ENCODE results near the gene CYB5R2. TPM values are rescaled to one million over a fixed set of nuclear protein-coding genes. Genes with fewer than 3 reads are reported as not detected.
A peak's percentile ranks its signal among the peaks of the same experiment; 100 is the strongest.

CYB5R2 gene
- total and polyA plus RNA-seq, 4 donors = 0.19 to 3.7 (median 2.0) TPM

DNA sequence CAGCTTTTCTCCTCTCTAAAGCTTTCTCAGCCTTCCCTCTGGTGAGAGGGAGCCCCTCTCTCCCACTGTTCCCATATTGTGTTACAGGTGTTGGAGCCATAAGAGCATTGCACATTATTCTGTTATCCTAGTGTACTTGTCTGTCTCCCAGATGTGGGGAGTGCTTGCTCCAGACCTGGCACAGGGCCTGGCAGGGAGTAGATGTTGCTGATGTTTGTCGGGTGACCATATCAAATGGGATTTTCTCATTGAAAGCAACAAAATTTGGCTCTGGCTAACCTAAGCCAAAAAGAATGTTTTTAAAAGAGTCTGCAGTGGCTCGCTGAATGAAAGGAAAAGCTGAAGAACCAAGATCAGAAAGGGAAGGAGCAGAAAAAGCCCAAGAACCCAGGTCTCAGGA lies 41.1 kb downstream of the CYB5R2 start:
- H3K36me3 ChIP-seq (ENCODE audit: control insufficient read depth in 4 of 4, insufficient read depth in 3 of 4, low read depth in 1 of 4, low read length in 3 of 4) = peaks cover 6 to 88% (median 79%) of the 10 kb centered on the region in 4 donors
- H3K27me3 ChIP-seq (ENCODE audit: control insufficient read depth in 4 of 4, insufficient read depth in 4 of 4, low read length in 3 of 4) = no peaks in the 10 kb centered on the region
- H3K9me3 ChIP-seq (ENCODE audit: control insufficient read depth in 4 of 4, low read length in 3 of 4) = no peaks in the 10 kb centered on the region
- DNase-seq (ENCODE audit: low spot score) = no peak
- no peaks in the 10 kb centered on the region for H3K4me1 ChIP-seq (ENCODE audit: control insufficient read depth in 4 of 4, insufficient read depth in 4 of 4, low read length in 3 of 4)
- WGBS = 96% methylated on average over 2 of the region's 2 CpGs
- no peak overlapping the region for H3K4me3 ChIP-seq (ENCODE audit: low read depth in 1 of 3, low read length in 3 of 3)
- no peak overlapping the region for H3K9ac ChIP-seq (ENCODE audit: low read depth in 1 of 2, low read length in 2 of 2)
- H3K27ac ChIP-seq (ENCODE audit: low read depth in 1 of 2, low read length in 2 of 2) = no peak overlapping the region
- no peak for TF ChIP-seq HNF4A (conservative IDR thresholded peaks at IDR 0.05)
- TF ChIP-seq, protein P1, sequence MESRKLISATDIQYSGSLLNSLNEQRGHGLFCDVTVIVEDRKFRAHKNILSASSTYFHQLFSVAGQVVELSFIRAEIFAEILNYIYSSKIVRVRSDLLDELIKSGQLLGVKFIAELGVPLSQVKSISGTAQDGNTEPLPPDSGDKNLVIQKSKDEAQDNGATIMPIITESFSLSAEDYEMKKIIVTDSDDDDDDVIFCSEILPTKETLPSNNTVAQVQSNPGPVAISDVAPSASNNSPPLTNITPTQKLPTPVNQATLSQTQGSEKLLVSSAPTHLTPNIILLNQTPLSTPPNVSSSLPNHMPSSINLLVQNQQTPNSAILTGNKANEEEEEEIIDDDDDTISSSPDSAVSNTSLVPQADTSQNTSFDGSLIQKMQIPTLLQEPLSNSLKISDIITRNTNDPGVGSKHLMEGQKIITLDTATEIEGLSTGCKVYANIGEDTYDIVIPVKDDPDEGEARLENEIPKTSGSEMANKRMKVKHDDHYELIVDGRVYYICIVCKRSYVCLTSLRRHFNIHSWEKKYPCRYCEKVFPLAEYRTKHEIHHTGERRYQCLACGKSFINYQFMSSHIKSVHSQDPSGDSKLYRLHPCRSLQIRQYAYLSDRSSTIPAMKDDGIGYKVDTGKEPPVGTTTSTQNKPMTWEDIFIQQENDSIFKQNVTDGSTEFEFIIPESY (IDR thresholded peaks at IDR 0.05) = no peak
- no peak for TF ChIP-seq GABPA (IDR thresholded peaks at IDR 0.05 in 1 of 2, conservative IDR thresholded peaks at IDR 0.05 in 1 of 2)
- TF ChIP-seq, protein P2, sequence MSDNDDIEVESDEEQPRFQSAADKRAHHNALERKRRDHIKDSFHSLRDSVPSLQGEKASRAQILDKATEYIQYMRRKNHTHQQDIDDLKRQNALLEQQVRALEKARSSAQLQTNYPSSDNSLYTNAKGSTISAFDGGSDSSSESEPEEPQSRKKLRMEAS (IDR thresholded peaks at IDR 0.05) = no peak
- no peak for TF ChIP-seq EGR1 (IDR thresholded peaks at IDR 0.05; ENCODE audit: low read depth in 2 of 2)
- TF ChIP-seq, protein P3, sequence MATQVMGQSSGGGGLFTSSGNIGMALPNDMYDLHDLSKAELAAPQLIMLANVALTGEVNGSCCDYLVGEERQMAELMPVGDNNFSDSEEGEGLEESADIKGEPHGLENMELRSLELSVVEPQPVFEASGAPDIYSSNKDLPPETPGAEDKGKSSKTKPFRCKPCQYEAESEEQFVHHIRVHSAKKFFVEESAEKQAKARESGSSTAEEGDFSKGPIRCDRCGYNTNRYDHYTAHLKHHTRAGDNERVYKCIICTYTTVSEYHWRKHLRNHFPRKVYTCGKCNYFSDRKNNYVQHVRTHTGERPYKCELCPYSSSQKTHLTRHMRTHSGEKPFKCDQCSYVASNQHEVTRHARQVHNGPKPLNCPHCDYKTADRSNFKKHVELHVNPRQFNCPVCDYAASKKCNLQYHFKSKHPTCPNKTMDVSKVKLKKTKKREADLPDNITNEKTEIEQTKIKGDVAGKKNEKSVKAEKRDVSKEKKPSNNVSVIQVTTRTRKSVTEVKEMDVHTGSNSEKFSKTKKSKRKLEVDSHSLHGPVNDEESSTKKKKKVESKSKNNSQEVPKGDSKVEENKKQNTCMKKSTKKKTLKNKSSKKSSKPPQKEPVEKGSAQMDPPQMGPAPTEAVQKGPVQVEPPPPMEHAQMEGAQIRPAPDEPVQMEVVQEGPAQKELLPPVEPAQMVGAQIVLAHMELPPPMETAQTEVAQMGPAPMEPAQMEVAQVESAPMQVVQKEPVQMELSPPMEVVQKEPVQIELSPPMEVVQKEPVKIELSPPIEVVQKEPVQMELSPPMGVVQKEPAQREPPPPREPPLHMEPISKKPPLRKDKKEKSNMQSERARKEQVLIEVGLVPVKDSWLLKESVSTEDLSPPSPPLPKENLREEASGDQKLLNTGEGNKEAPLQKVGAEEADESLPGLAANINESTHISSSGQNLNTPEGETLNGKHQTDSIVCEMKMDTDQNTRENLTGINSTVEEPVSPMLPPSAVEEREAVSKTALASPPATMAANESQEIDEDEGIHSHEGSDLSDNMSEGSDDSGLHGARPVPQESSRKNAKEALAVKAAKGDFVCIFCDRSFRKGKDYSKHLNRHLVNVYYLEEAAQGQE (IDR thresholded peaks at IDR 0.05) = no peak
- no peak for TF ChIP-seq RXRA (IDR thresholded peaks at IDR 0.05)
- TF ChIP-seq, protein P4, sequence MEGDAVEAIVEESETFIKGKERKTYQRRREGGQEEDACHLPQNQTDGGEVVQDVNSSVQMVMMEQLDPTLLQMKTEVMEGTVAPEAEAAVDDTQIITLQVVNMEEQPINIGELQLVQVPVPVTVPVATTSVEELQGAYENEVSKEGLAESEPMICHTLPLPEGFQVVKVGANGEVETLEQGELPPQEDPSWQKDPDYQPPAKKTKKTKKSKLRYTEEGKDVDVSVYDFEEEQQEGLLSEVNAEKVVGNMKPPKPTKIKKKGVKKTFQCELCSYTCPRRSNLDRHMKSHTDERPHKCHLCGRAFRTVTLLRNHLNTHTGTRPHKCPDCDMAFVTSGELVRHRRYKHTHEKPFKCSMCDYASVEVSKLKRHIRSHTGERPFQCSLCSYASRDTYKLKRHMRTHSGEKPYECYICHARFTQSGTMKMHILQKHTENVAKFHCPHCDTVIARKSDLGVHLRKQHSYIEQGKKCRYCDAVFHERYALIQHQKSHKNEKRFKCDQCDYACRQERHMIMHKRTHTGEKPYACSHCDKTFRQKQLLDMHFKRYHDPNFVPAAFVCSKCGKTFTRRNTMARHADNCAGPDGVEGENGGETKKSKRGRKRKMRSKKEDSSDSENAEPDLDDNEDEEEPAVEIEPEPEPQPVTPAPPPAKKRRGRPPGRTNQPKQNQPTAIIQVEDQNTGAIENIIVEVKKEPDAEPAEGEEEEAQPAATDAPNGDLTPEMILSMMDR (IDR thresholded peaks at IDR 0.05; ENCODE audit: low read depth, low read length, missing input control) = no peak
- TF ChIP-seq, protein P5, sequence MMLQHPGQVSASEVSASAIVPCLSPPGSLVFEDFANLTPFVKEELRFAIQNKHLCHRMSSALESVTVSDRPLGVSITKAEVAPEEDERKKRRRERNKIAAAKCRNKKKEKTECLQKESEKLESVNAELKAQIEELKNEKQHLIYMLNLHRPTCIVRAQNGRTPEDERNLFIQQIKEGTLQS (IDR thresholded peaks at IDR 0.05) = no peak
- no peak for TF ChIP-seq SP1 (IDR thresholded peaks at IDR 0.05)
- TF ChIP-seq YY1 (IDR thresholded peaks at IDR 0.05) = no peak
- TF ChIP-seq FOXA1 (IDR thresholded peaks at IDR 0.05) = no peak
- TF ChIP-seq NR2F2 (IDR thresholded peaks at IDR 0.05) = no peak
- TF ChIP-seq RAD21 (IDR thresholded peaks at IDR 0.05) = no peak
- TF ChIP-seq HNF4G (IDR thresholded peaks at IDR 0.05) = no peak

DNA sequence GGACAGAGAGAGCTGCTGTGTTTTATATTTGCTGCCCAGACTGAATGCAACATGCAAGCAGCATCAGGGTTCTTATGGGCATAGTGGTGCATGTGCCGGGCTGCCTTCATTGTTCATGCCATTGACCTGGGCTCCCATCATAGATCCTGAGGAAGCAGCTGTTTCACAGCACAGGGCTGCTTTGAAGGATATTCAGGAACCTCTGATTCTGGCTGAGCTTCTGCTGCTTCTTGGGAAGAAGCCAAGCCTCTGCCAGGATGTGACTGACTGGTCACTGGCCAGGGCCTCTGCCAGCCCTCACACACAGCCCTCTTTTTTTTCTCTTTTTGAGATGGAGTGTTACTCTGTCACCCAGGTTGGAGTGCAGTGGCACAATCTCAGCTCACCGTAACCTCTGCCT lies 43.3 kb downstream of the CYB5R2 start:
- Histone ChIP-seq H3K4me3 (ENCODE audit: low read depth in 1 of 3, low read length in 3 of 3) (no peak overlapping the region), H3K4me1 (ENCODE audit: control insufficient read depth in 4 of 4, insufficient read depth in 4 of 4, low read length in 3 of 4) (no peaks in the 10 kb centered on the region), H3K27ac (ENCODE audit: low read depth in 1 of 2, low read length in 2 of 2) (no peak overlapping the region), H3K9ac (ENCODE audit: low read depth in 1 of 2, low read length in 2 of 2) (no peak overlapping the region), H3K36me3 (ENCODE audit: control insufficient read depth in 4 of 4, insufficient read depth in 3 of 4, low read depth in 1 of 4, low read length in 3 of 4) (peaks cover 6 to 85% (median 74%) of the 10 kb centered on the region in 4 donors), H3K9me3 (ENCODE audit: control insufficient read depth in 4 of 4, low read length in 3 of 4) (no peaks in the 10 kb centered on the region), H3K27me3 (ENCODE audit: control insufficient read depth in 4 of 4, insufficient read depth in 4 of 4, low read length in 3 of 4) (no peaks in the 10 kb centered on the region)
- 84% methylated on average over 2 of the region's 2 CpGs for WGBS
- DNase-seq (ENCODE audit: low spot score) = no peak
- TF ChIP-seq RAD21 (IDR thresholded peaks at IDR 0.05) (peak in 1 of 2 donors; percentile 9), YY1 (IDR thresholded peaks at IDR 0.05) (no peak), FOXA1 (IDR thresholded peaks at IDR 0.05) (no peak), HNF4A (conservative IDR thresholded peaks at IDR 0.05) (peak in 1 of 2 donors; percentile 23), RXRA (IDR thresholded peaks at IDR 0.05) (peak in 1 of 2 donors; percentile 23), NR2F2 (IDR thresholded peaks at IDR 0.05) (no peak), JUND (IDR thresholded peaks at IDR 0.05) (no peak), SP1 (IDR thresholded peaks at IDR 0.05) (no peak), EGR1 (IDR thresholded peaks at IDR 0.05; ENCODE audit: low read depth in 2 of 2) (no peak), TAF1 (conservative IDR thresholded peaks at IDR 0.05) (no peak), HNF4G (IDR thresholded peaks at IDR 0.05) (no peak), GABPA (IDR thresholded peaks at IDR 0.05 in 1 of 2, conservative IDR thresholded peaks at IDR 0.05 in 1 of 2) (no peak)
- TF ChIP-seq, protein P2 (IDR thresholded peaks at IDR 0.05) = no peak
- TF ChIP-seq, protein P4 (IDR thresholded peaks at IDR 0.05; ENCODE audit: low read depth, low read length, missing input control) = no peak
- TF ChIP-seq, protein P5 (IDR thresholded peaks at IDR 0.05) = no peak
- TF ChIP-seq, protein P1 (IDR thresholded peaks at IDR 0.05) = no peak
